Measurements from ENCODE around the gene PCED1B.

The PCED1B gene

DNA sequence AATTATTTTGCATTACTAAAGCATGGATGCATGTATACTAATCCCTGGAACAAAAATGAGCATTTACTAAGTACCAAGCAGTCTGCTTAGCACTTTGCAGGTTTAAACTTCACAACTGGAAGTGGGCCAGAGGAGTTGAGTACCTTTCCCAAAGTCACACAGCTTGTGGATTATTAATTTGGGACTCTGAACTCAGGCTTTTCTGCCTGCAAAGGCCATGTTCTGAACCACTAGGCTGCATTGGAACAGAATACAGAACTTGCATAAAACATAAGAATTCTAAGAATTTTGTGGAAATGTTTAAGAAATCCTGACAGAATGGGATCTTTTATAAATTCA is 133.2 kb downstream of the PCED1B start:
- ATAC-seq: no peak
- TF ChIP-seq ZFP30 (CRISPR knock-in tag; IDR thresholded peaks at IDR 0.05): no peak
- TF ChIP-seq, protein P1, sequence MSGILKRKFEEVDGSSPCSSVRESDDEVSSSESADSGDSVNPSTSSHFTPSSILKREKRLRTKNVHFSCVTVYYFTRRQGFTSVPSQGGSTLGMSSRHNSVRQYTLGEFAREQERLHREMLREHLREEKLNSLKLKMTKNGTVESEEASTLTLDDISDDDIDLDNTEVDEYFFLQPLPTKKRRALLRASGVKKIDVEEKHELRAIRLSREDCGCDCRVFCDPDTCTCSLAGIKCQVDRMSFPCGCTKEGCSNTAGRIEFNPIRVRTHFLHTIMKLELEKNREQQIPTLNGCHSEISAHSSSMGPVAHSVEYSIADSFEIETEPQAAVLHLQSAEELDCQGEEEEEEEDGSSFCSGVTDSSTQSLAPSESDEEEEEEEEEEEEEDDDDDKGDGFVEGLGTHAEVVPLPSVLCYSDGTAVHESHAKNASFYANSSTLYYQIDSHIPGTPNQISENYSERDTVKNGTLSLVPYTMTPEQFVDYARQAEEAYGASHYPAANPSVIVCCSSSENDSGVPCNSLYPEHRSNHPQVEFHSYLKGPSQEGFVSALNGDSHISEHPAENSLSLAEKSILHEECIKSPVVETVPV (CRISPR knock-in tag; IDR thresholded peaks at IDR 0.05): no peak
- TF ChIP-seq, protein P2, sequence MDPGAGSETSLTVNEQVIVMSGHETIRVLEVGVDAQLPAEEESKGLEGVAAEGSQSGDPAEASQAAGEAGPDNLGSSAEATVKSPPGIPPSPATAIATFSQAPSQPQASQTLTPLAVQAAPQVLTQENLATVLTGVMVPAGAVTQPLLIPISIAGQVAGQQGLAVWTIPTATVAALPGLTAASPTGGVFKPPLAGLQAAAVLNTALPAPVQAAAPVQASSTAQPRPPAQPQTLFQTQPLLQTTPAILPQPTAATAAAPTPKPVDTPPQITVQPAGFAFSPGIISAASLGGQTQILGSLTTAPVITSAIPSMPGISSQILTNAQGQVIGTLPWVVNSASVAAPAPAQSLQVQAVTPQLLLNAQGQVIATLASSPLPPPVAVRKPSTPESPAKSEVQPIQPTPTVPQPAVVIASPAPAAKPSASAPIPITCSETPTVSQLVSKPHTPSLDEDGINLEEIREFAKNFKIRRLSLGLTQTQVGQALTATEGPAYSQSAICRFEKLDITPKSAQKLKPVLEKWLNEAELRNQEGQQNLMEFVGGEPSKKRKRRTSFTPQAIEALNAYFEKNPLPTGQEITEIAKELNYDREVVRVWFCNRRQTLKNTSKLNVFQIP (CRISPR knock-in tag; IDR thresholded peaks at IDR 0.05; ENCODE audit: borderline replicate concordance, low read depth): no peak
- TF ChIP-seq SNAI2 (CRISPR knock-in tag; IDR thresholded peaks at IDR 0.05): no peak
- TF ChIP-seq, protein P3, sequence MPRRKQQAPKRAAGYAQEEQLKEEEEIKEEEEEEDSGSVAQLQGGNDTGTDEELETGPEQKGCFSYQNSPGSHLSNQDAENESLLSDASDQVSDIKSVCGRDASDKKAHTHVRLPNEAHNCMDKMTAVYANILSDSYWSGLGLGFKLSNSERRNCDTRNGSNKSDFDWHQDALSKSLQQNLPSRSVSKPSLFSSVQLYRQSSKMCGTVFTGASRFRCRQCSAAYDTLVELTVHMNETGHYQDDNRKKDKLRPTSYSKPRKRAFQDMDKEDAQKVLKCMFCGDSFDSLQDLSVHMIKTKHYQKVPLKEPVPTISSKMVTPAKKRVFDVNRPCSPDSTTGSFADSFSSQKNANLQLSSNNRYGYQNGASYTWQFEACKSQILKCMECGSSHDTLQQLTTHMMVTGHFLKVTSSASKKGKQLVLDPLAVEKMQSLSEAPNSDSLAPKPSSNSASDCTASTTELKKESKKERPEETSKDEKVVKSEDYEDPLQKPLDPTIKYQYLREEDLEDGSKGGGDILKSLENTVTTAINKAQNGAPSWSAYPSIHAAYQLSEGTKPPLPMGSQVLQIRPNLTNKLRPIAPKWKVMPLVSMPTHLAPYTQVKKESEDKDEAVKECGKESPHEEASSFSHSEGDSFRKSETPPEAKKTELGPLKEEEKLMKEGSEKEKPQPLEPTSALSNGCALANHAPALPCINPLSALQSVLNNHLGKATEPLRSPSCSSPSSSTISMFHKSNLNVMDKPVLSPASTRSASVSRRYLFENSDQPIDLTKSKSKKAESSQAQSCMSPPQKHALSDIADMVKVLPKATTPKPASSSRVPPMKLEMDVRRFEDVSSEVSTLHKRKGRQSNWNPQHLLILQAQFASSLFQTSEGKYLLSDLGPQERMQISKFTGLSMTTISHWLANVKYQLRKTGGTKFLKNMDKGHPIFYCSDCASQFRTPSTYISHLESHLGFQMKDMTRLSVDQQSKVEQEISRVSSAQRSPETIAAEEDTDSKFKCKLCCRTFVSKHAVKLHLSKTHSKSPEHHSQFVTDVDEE (CRISPR knock-in tag; IDR thresholded peaks at IDR 0.05): no peak
- no peak for TF ChIP-seq CSDC2 (CRISPR knock-in tag; IDR thresholded peaks at IDR 0.05)
- TF ChIP-seq, protein P4, sequence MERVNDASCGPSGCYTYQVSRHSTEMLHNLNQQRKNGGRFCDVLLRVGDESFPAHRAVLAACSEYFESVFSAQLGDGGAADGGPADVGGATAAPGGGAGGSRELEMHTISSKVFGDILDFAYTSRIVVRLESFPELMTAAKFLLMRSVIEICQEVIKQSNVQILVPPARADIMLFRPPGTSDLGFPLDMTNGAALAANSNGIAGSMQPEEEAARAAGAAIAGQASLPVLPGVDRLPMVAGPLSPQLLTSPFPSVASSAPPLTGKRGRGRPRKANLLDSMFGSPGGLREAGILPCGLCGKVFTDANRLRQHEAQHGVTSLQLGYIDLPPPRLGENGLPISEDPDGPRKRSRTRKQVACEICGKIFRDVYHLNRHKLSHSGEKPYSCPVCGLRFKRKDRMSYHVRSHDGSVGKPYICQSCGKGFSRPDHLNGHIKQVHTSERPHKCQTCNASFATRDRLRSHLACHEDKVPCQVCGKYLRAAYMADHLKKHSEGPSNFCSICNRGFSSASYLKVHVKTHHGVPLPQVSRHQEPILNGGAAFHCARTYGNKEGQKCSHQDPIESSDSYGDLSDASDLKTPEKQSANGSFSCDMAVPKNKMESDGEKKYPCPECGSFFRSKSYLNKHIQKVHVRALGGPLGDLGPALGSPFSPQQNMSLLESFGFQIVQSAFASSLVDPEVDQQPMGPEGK (CRISPR knock-in tag; IDR thresholded peaks at IDR 0.05; ENCODE audit: borderline replicate concordance): no peak
- TF ChIP-seq TCF4 (CRISPR knock-in tag; IDR thresholded peaks at IDR 0.05; ENCODE audit: borderline replicate concordance): no peak
- TF ChIP-seq, protein P5, sequence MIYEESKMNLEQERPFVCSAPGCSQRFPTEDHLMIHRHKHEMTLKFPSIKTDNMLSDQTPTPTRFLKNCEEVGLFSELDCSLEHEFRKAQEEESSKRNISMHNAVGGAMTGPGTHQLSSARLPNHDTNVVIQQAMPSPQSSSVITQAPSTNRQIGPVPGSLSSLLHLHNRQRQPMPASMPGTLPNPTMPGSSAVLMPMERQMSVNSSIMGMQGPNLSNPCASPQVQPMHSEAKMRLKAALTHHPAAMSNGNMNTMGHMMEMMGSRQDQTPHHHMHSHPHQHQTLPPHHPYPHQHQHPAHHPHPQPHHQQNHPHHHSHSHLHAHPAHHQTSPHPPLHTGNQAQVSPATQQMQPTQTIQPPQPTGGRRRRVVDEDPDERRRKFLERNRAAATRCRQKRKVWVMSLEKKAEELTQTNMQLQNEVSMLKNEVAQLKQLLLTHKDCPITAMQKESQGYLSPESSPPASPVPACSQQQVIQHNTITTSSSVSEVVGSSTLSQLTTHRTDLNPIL (CRISPR knock-in tag; IDR thresholded peaks at IDR 0.05; ENCODE audit: low read depth): no peak
- TF ChIP-seq ZC3H10 (CRISPR knock-in tag; IDR thresholded peaks at IDR 0.05): no peak
- TF ChIP-seq TOX (CRISPR knock-in tag; IDR thresholded peaks at IDR 0.05; ENCODE audit: borderline replicate concordance): no peak
- TF ChIP-seq ARNTL (CRISPR knock-in tag; IDR thresholded peaks at IDR 0.05; ENCODE audit: borderline replicate concordance, low read depth): no peak
- no peak for TF ChIP-seq ZNF565 (CRISPR knock-in tag; conservative IDR thresholded peaks at IDR 0.05; ENCODE audit: low read depth)
- TF ChIP-seq GLIS3 (CRISPR knock-in tag; IDR thresholded peaks at IDR 0.05): no peak
- TF ChIP-seq ISL1 (CRISPR knock-in tag; IDR thresholded peaks at IDR 0.05): no peak
- no peak for TF ChIP-seq ZFP3 (CRISPR knock-in tag; IDR thresholded peaks at IDR 0.05)
- TF ChIP-seq ESRRG (CRISPR knock-in tag; IDR thresholded peaks at IDR 0.05): no peak
- no peak for TF ChIP-seq OSR1 (CRISPR knock-in tag; IDR thresholded peaks at IDR 0.05)
- no peak for TF ChIP-seq ZNF8 (CRISPR knock-in tag; IDR thresholded peaks at IDR 0.05)

DNA sequence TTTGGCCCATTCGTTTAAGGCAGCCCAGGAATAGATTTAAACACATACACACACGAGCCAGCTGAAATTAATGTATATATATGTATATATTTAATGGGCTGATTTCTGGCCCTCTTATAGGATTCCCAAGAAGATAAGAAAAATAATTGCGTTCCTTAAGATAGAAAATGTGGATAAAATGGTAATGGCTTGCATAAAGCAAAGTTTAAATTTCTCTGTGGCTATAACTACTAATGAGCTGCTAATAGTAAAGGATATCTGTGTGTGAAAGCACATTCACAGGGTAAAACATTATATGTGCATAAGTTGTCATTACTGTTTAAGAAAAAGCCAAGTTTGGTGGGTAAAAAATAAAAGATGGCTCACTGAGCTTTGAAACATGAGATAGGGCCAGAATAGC is 134.0 kb downstream of the PCED1B start:
- TF ChIP-seq ZC3H10 (CRISPR knock-in tag; IDR thresholded peaks at IDR 0.05) (no peak), OSR1 (CRISPR knock-in tag; IDR thresholded peaks at IDR 0.05) (no peak), ISL1 (CRISPR knock-in tag; IDR thresholded peaks at IDR 0.05) (no peak), GLIS3 (CRISPR knock-in tag; IDR thresholded peaks at IDR 0.05) (no peak)
- TF ChIP-seq, protein P2 (CRISPR knock-in tag; IDR thresholded peaks at IDR 0.05; ENCODE audit: borderline replicate concordance, low read depth): no peak
- TF ChIP-seq, protein P4 (CRISPR knock-in tag; IDR thresholded peaks at IDR 0.05; ENCODE audit: borderline replicate concordance): no peak
- no peak for ATAC-seq
